ENCODE results near the gene GAS7. TPM values are rescaled to one million over a fixed set of nuclear protein-coding genes. Genes with fewer than 3 reads are reported as not detected.

The GAS7 gene
- total and polyA plus RNA-seq, 9 of the 15 experiments (the other 6 are each of a cell fraction or from before 2014, with no cell fraction given): 0.11 to 0.33 TPM; not detected in 7

DNA sequence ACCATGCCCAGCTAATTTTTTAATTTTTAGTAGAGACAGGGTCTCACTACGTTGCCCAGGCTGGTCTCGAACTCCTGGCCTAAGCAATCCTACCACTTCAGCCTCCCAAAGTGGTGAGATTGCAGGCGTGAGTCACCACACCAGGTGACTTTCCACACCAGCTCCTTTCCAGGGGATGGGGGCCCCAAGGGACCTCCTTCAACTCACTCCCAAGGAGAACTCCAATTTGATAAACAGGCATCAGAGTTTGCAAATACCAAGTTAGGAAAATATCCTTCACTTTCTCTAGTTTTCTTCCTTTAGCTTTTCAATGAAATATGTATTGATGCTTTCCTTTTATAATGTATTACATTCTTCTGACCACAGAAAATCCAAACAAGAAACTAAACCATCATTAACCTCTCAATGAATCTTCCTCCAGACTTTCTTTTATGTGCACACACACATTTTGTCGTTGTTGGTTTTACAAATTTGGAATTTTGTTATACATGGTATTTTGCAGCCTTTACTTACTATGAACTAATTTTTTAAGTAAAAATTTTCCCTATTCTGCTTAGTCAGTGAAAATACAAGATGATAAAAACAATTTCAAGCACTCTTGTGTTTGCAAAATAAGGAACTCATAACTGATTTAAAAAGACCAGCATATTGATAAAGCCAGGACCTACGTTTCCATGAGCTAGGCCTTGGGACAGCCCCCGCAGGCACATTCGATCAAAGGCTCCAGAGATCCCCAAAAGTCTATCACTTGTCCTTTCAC lies 32.0 kb downstream of the GAS7 start:
- intact Hi-C loops (cut with micrococcal nuclease): no loop called here
- POLR2A ChIA-PET: no interaction called here

DNA sequence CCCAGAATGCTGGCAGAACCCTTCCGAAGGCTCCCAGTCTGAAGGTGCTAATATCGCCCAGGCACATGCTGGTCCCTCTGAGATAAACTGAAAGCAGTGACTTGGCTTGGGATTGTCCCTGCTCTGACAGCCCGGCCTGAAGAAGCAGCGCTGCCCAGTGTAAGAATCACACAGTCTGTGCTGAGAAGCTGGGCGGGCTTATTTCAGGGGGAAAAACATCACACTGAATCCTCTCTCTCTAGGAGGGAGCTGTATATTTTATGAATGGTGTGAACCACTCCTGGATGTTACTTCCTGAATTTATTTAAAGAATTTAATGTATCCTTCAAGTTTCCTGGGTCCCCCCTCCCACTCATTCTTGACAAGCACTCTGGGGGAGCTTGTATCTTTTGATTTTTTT lies 36.3 kb downstream of the GAS7 start:
- ChIA-PET POLR2A (no interaction called here), CTCF (ENCODE audit: low intra/inter-chr PET ratio) (no interaction called here)
- Histone ChIP-seq H3K9me1 (ENCODE audit: control insufficient read depth, insufficient read depth, low read length) (no peaks in the 10 kb centered on the region), H3K36me3 (ENCODE audit: control insufficient read depth, insufficient read depth, low read length) (no peaks in the 10 kb centered on the region), H3K27ac (ENCODE audit: extremely low read depth, low read depth, low read length) (no peak overlapping the region), H3K4me3 (no peak overlapping the region), H3K79me2 (ENCODE audit: control insufficient read depth, insufficient read depth, low read length) (no peaks in the 10 kb centered on the region), H2AFZ (ENCODE audit: low read depth, low read length) (no peak overlapping the region), H3K4me2 (ENCODE audit: insufficient read depth, low read length) (no peak overlapping the region), H3K4me1 (replicated peaks in 1 of 2; ENCODE audit: control insufficient read depth in 2 of 2, insufficient read depth in 2 of 2, low read length in 2 of 2) (no peaks in the 10 kb centered on the region), H3K9ac (ENCODE audit: insufficient read depth in 1 of 2, low read depth in 2 of 2, low read length in 2 of 2) (no peak overlapping the region), H4K20me1 (replicated peaks; ENCODE audit: control insufficient read depth, insufficient read depth, low read length) (no peaks in the 10 kb centered on the region), H3K27me3 (ENCODE audit: control insufficient read depth in 2 of 2, insufficient read depth in 2 of 2, low read length in 2 of 2) (no peaks in the 10 kb centered on the region; a peak in 3 of 5 replicates), H3K9me3 (replicated peaks; ENCODE audit: control insufficient read depth, insufficient read depth, low read depth, low read length) (no peaks in the 10 kb centered on the region)
- no peak for ATAC-seq
- DNase-seq (ENCODE audit: extremely low read depth in 1 of 4, low spot score in 3 of 4): no peak
- FAIRE-seq: no peak
- TF ChIP-seq HDAC6 (IDR thresholded peaks at IDR 0.05; ENCODE audit: low read depth, low read length) (no peak), EP300 (IDR thresholded peaks at IDR 0.05; ENCODE audit: low read length) (no peak), ZKSCAN8 (CRISPR knock-in tag; IDR thresholded peaks at IDR 0.05) (no peak), SMARCB1 (IDR thresholded peaks at IDR 0.05; ENCODE audit: insufficient read length, low read depth) (no peak)
- intact Hi-C loops (cut with micrococcal nuclease): no loop called here
- 0% methylated on average over 3 of the region's 5 CpGs for WGBS (ENCODE audit: insufficient coverage, low coverage, missing lambda C conversion rate)
- no TSS peak for BruUV-seq (replicated peaks)
- in situ Hi-C loops (cut with MboI): no loop called here

More for the DNA sequence above, 32.0 kb downstream of the GAS7 start:
- CTCF ChIA-PET (ENCODE audit: low intra/inter-chr PET ratio): no interaction called here
- Histone ChIP-seq H3K36me3 (ENCODE audit: control insufficient read depth, insufficient read depth, low read length) (no peaks in the 10 kb centered on the region), H3K4me2 (ENCODE audit: insufficient read depth, low read length) (no peak overlapping the region), H3K9me1 (ENCODE audit: control insufficient read depth, insufficient read depth, low read length) (no peaks in the 10 kb centered on the region), H3K27ac (ENCODE audit: extremely low read depth, low read depth, low read length) (no peak overlapping the region), H3K27me3 (ENCODE audit: control insufficient read depth in 2 of 2, insufficient read depth in 2 of 2, low read length in 2 of 2) (no peaks in the 10 kb centered on the region; a peak in 1 of 5 replicates), H2AFZ (ENCODE audit: low read depth, low read length) (no peak overlapping the region), H3K9me3 (replicated peaks; ENCODE audit: control insufficient read depth, insufficient read depth, low read depth, low read length) (no peaks in the 10 kb centered on the region), H4K20me1 (replicated peaks; ENCODE audit: control insufficient read depth, insufficient read depth, low read length) (no peaks in the 10 kb centered on the region), H3K9ac (ENCODE audit: insufficient read depth in 1 of 2, low read depth in 2 of 2, low read length in 2 of 2) (no peak overlapping the region), H3K79me2 (ENCODE audit: control insufficient read depth, insufficient read depth, low read length) (no peaks in the 10 kb centered on the region), H3K4me1 (replicated peaks in 1 of 2; ENCODE audit: control insufficient read depth in 2 of 2, insufficient read depth in 2 of 2, low read length in 2 of 2) (no peaks in the 10 kb centered on the region), H3K4me3 (no peak overlapping the region)
- in situ Hi-C loops (cut with MboI): no loop called here
- no TSS peak for BruUV-seq (replicated peaks)
- DNase-seq (ENCODE audit: extremely low read depth in 1 of 4, low spot score in 3 of 4) (no peak), ATAC-seq (no peak), FAIRE-seq (no peak)
- WGBS (ENCODE audit: insufficient coverage, low coverage, missing lambda C conversion rate): 0% methylated on average over 5 of the region's 7 CpGs
- TF ChIP-seq DACH1 (IDR thresholded peaks at IDR 0.05; ENCODE audit: partially characterized antibody) (no peak), PHF20 (IDR thresholded peaks at IDR 0.05; ENCODE audit: partially characterized antibody) (no peak), SMARCE1 (IDR thresholded peaks at IDR 0.05) (no peak), ZNF316 (IDR thresholded peaks at IDR 0.05) (peak; percentile 33; the same call in 1 of the 2 replicates), TAF9B (IDR thresholded peaks at IDR 0.05; ENCODE audit: partially characterized antibody) (no peak), TEAD4 (IDR thresholded peaks at IDR 0.05; ENCODE audit: low read length) (no peak), TEAD4 (CRISPR knock-in tag; IDR thresholded peaks at IDR 0.05; ENCODE audit: borderline replicate concordance) (no peak), SIRT6 (IDR thresholded peaks at IDR 0.05; ENCODE audit: low read depth, low read length) (no peak)
